SJCRH30 (cell line): Measurements from ENCODE around the gene PSME2. TPM values are rescaled to one million over a fixed set of nuclear protein-coding genes. Genes with fewer than 3 reads are reported as not detected.

Experiments
- DNase-seq, 2 experiments: peaks; one replicate each; pipeline ENCODE4 v3.0.0-alpha.2; 2015 to 2020
- H3K27ac ChIP-seq: fragments of 250-450 bp; sonication (Bioruptor Pico); 2 replicates; pipeline ENCODE4 v1.5.1; 2020; ENCODE audit warnings: mild to moderate bottlenecking, moderate library complexity
- H3K27me3 ChIP-seq: fragments of 250-450 bp; sonication (Bioruptor Pico); 2 replicates; pipeline ENCODE4 v1.5.1; 2020; ENCODE audit warnings: mild to moderate bottlenecking, moderate library complexity
- H3K36me3 ChIP-seq: fragments of 250-450 bp; sonication (Bioruptor Pico); 2 replicates; pipeline ENCODE4 v1.5.1; 2020; ENCODE audit warnings: mild to moderate bottlenecking, moderate library complexity
- H3K4me1 ChIP-seq: fragments of 250-450 bp; sonication (Bioruptor Pico); 2 replicates; pipeline ENCODE4 v1.5.1; 2020; ENCODE audit warnings: mild to moderate bottlenecking, moderate library complexity
- H3K4me3 ChIP-seq: fragments of 250-450 bp; sonication (Bioruptor Pico); 2 replicates; pipeline ENCODE4 v1.5.1; 2020; ENCODE audit warnings: mild to moderate bottlenecking, moderate library complexity
- H3K9me3 ChIP-seq: fragments of 250-450 bp; sonication (Bioruptor Pico); replicated peaks from 2 replicates; pipeline ENCODE4 v1.5.1; 2020; ENCODE audit warnings: mild to moderate bottlenecking, moderate library complexity
- total RNA-seq: library from RNA; depleted of rRNA; stranded (reverse); fragments of >200 nt; shearing (Covaris generic); gene quantifications from 2 replicates; pipeline ENCODE4 v1.2.3, GENCODE V29; 2014; rRNA removed

The PSME2 gene, protein sequence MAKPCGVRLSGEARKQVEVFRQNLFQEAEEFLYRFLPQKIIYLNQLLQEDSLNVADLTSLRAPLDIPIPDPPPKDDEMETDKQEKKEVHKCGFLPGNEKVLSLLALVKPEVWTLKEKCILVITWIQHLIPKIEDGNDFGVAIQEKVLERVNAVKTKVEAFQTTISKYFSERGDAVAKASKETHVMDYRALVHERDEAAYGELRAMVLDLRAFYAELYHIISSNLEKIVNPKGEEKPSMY
- 237 and 253 TPM in 2 replicates for total RNA-seq

DNA sequence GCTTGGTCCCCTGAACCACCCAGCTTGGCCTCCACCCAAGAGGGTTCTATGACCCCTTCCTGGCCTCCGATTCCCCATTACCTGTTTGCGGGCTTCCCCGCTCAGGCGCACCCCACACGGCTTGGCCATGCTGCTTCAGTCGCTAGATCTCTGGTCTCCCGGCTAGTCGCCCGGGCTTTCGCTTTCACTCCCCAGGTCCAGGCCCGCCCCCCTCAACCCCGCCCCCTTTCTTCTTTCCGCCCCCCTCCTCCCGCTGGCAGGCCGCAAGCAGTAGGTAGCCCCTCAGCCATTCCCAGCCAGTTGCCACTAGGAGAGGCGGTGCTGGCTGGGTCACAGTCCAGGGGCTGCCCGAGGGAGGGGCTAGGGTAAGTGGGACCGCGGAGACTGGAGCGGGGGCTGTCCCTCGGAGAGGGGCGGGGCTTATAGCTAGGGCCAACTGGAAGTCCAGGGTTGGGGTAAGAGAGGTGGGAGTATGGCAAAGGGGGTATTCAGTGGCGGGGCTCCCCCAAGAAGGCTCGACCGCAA lies at the start of gene PSME2:
PSME2 (minus strand) TSS at position 158 of the 525 bp plus-strand sequence; CDS start at position 129, 29 bp downstream.
- no peaks in the 10 kb centered on the region for H3K27me3 ChIP-seq
- H3K27ac ChIP-seq = peak within 1 kb of the TSS; percentile 62
- peak; percentile 99 for DNase-seq
- peaks cover 20% of the 10 kb centered on the region for H3K36me3 ChIP-seq
- peak within 1 kb of the TSS; percentile 87 for H3K4me3 ChIP-seq
- peaks cover 3% of the 10 kb centered on the region; the same call in 1 of the 2 replicates for H3K4me1 ChIP-seq
- H3K9me3 ChIP-seq = no peaks in the 10 kb centered on the region

DNA sequence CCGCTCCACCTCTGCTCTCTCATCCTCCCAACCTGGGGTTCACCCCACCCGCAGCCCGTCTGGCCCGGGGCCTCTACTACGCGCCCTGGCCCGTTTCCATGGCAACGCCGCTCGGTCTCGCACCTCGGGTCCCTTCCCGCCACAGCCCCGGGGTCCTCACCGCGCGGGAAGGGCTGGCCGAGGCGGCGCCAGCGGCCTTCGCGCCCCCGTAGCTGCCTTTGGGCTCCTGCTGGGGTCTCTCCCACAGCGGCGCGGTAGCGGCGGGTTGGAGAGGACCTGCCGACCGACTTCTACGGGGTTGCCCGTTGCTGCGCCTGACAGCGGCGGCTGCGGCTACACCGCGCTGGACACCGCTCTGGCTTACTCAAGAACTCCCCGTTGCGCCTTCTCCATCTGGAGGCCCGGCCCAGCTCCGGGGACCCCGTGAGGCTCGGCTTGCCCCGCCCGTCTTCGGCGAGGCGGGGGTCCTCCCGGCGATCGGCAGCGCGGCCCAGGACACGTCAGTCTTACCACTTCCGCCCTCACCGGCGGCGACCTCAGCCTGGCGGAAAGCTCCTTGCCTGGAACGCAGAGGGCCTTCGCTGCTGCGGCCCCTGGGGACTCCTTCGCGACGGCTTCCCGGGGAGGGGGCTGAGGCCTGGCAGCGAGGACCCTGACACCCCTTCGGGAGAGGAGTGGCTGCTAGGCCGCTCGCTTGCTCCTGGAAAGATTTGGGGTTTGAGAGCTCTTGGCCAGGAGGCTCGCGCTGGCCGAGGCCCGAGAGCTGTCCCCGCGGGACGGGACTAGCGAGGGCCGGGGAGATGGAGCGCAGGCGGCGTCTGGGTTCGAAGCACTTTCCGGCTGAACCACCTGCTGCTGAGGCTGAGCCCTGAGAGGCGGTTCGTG lies 49.0 kb upstream of the PSME2 start, which contains the start of gene TM9SF1:
TM9SF1 (minus strand) TSS at position 256 of the 885 bp plus-strand sequence. CDS start 422 bp downstream, outside the sequence.
- no peaks in the 10 kb centered on the region for H3K27me3 ChIP-seq
- no peaks in the 10 kb centered on the region for H3K9me3 ChIP-seq
- peak within 1 kb of the TSS; percentile 89 for H3K4me3 ChIP-seq
- DNase-seq = peak; percentile 89 to 90
- H3K4me1 ChIP-seq = 0 out of 2 replicates have a peak, but pooled peaks cover 5% of the 10 kb centered on the region
- H3K36me3 ChIP-seq = peaks cover 15% of the 10 kb centered on the region
- peak within 1 kb of the TSS; percentile 99 for H3K27ac ChIP-seq

DNA sequence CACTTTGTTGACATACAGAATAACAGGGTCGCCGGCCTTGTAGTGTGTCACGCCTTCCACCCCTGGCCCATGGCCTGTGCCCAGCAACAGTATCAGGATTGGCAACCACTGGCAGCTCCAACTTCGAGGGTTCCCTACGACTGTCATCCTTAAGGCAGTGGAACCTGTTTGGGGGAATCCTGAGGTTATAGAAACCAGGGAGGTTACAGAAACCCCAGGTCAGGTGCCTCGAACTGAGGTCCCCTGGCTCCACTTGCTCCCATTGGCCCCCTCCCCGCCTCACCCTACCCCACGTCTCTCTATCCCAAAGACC lies 48.4 kb upstream of the PSME2 start:
- Histone ChIP-seq H3K36me3 (peaks cover 11% of the 10 kb centered on the region), H3K4me1 (0 out of 2 replicates have a peak, but pooled peaks cover 5% of the 10 kb centered on the region), H3K4me3 (peak overlapping the region; percentile 89), H3K27me3 (no peaks in the 10 kb centered on the region), H3K9me3 (no peaks in the 10 kb centered on the region), H3K27ac (peak overlapping the region; percentile 99)
- DNase-seq = no peak

DNA sequence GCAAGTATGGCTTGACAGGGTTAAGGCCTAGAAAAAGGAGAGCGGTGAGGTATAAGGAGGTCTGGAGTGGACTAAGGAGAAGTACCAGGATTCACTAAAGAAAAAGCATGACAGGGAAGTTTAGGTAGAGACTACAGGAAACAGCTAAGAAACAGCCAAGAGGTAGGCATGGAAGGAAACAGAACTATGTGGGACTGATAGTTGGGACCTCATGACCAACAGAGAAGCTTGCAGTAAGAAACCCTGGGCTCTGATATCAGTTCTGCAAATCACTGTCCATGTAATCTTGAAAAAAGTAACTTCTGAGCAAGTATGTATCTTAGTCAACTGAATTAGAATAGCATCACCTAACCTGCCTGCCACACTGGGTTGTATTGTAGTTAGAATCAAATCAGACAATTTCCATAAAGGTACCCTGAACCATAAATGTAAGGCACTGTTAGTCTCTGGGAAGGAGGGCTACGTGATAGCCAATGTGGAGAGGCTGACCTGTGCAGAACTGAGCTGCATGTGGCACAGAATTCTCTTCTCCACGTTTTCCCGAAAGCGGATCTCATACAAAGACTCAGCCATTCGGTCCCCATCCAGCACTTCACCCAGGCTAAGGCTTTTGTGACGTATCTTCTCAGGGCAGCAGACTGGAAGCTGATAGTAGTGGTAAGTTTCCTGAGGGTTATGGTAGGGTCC lies 47.9 kb upstream of the PSME2 start:
- no peak for DNase-seq
- Histone ChIP-seq H3K27me3 (no peaks in the 10 kb centered on the region), H3K4me1 (0 out of 2 replicates have a peak, but pooled peaks cover 5% of the 10 kb centered on the region), H3K4me3 (peak overlapping the region; percentile 89; the same call in 1 of the 2 replicates), H3K27ac (no peak overlapping the region; the same call in 1 of the 2 replicates), H3K36me3 (peaks cover 8% of the 10 kb centered on the region), H3K9me3 (no peaks in the 10 kb centered on the region)

DNA sequence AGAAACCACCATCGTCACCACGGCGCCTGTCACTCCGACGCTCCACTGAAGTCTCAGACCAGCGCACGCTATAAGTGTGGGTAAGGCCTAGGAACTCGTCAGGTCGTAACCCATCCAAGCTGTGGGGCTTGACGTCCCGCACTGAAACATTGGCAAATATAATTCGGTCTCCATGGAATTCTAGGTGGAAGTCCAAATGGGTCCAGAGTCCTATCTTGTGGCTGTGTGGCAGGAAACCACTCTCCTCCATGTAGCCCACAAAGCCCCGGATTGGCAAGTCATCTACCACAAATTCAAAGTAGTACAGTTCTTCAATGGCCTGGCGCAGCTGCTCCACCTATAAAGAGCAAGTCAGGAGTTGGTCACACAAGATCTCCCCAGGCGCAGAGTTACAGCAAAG lies 46.5 kb upstream of the PSME2 start:
- no peaks in the 10 kb centered on the region for H3K9me3 ChIP-seq
- H3K36me3 ChIP-seq = peaks cover 8% of the 10 kb centered on the region
- peaks cover 8% of the 10 kb centered on the region; the same call in 1 of the 2 replicates for H3K4me1 ChIP-seq
- DNase-seq = no peak
- H3K27ac ChIP-seq = no peak overlapping the region
- no peaks in the 10 kb centered on the region for H3K27me3 ChIP-seq
- no peak overlapping the region for H3K4me3 ChIP-seq

DNA sequence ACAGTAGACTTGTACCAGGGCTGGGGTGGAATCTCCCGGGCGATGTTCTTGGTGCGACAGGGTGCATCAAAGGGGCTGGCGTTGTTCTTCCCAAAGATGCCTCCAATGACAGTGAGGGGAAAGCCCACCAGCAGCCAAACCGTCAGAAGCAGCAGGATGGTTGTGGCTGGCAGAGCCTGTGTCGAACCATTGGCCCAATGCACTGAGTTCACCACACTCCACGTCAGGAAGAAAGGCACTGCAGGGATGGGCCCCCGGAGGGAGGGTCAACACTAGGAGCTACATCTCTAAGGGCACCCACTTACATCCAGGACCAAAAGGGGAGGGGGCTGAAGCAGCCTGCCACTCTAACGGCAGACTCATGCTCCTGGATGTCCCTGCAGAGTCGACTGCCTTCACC lies 44.0 kb upstream of the PSME2 start:
- no peaks in the 10 kb centered on the region for H3K27me3 ChIP-seq
- peaks cover 19% of the 10 kb centered on the region for H3K36me3 ChIP-seq
- no peak overlapping the region for H3K27ac ChIP-seq
- H3K4me3 ChIP-seq = no peak overlapping the region
- DNase-seq = no peak
- peaks cover 12% of the 10 kb centered on the region; the same call in 1 of the 2 replicates for H3K4me1 ChIP-seq
- H3K9me3 ChIP-seq = no peaks in the 10 kb centered on the region

DNA sequence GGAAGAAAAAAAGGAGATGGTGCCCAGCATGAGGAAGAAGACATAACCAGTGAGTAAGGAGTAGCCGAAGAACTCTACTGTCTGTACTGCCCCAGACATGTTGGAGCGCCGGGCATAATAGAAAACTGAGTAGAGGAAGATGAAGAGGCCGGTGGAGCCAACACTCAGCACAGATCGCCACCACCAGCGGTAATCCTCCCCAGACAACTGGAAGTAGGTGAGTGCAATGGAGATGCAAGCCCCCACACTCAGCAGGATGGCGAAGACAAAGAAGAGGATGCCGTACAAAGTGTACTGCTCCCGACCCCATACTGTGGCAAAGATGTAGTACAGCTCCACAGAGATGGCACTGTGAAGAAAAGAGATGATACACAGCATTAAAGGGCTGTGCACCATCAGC lies 43.0 kb upstream of the PSME2 start:
- Histone ChIP-seq H3K4me3 (no peak overlapping the region), H3K9me3 (no peaks in the 10 kb centered on the region), H3K4me1 (peaks cover 9% of the 10 kb centered on the region; the same call in 1 of the 2 replicates), H3K27ac (no peak overlapping the region; the same call in 1 of the 2 replicates), H3K27me3 (no peaks in the 10 kb centered on the region), H3K36me3 (peaks cover 26% of the 10 kb centered on the region)
- DNase-seq = no peak

DNA sequence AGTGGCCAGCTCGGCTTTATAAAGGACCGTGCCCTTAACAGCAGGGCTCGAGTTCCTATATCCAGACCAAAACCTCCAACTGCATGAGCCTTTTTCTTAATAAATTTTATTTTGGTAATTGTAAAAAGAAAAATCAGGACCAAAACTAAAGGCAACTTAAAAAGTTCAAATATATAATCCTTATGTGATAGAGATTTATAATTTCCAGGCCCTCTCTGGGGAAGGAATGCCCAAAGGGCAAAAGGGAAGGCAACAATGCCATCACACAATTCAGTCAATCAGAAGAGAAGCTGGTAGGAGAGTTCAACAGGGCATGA lies 42.6 kb upstream of the PSME2 start:
- H3K4me1 ChIP-seq = peaks cover 7% of the 10 kb centered on the region; the same call in 1 of the 2 replicates
- no peaks in the 10 kb centered on the region for H3K27me3 ChIP-seq
- peaks cover 29% of the 10 kb centered on the region for H3K36me3 ChIP-seq
- no peaks in the 10 kb centered on the region for H3K9me3 ChIP-seq
- peak overlapping the region; percentile 79 for H3K4me3 ChIP-seq
- peak overlapping the region; percentile 11; the same call in 1 of the 2 replicates for H3K27ac ChIP-seq
- no peak for DNase-seq

DNA sequence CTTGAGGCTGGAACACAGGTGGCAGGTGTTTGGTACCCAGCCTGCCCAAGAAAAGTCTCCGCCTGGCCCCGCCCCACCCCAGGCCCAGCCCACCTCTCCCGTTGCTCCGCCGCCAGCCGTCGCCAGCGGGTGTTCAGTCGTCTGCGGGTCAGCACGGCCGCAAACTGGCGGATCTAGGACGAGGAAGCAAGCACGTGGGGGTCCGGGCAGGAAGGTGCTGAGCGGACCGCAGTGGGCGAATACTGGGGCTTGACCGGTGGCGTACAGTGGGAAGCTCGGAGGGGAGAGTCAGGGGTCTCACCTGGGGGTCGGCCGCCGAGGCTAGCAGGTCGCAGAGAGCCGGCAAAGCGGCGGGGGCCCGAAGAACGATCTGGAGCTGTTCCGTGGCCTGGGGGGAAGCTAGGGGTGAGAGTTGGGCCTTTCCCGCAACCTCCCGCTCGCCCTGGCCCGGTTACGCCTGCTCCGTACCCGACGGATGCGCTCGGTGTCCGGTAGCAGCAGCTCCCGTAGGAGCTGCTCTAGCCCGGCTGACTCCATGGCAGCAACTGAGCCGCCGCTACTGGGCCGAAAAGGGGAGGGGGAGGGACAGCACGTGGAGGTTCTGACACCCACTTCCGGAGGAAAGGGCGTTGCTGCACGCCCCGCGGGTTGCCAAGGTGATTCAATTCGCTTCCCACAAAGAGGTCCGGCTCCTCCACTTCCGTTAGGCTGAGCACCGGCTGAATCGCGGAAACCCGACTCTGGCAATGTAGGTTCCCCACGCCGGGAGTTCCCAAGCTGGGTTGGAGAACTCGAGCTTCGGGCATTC lies 42.0 kb upstream of the PSME2 start, which contains the start of gene IPO4:
IPO4 (minus strand) TSS at position 566 of the 808 bp plus-strand sequence; CDS start at position 537, 29 bp downstream.
- peak; percentile 98 for DNase-seq
- H3K36me3 ChIP-seq = peaks cover 30% of the 10 kb centered on the region
- H3K9me3 ChIP-seq = no peaks in the 10 kb centered on the region
- H3K4me1 ChIP-seq = peaks cover 7% of the 10 kb centered on the region; the same call in 1 of the 2 replicates
- peak within 1 kb of the TSS; percentile 79 for H3K4me3 ChIP-seq
- no peaks in the 10 kb centered on the region for H3K27me3 ChIP-seq
- H3K27ac ChIP-seq = peak within 1 kb of the TSS; percentile 48

DNA sequence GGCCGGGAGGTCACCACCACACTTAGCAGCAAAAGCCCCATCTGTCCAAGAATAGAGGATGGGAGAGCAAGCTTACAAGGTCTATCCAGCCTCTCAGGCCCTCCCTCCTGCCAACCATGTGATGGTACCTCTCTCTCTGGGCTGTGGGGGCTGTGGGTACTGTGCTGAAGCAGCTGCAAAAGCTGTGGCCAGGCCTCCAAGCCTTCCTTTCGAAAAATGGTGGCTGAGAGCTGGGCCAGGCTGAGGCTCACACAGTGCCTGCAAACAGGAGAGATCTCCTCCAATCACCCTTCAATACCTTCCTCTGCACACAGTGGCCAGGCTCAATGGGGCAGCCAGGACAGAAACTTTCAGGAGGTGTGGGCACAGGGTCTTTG lies 41.1 kb upstream of the PSME2 start:
- Histone ChIP-seq H3K36me3 (peaks cover 34% of the 10 kb centered on the region), H3K27ac (no peak overlapping the region)
- DNase-seq = no peak

DNA sequence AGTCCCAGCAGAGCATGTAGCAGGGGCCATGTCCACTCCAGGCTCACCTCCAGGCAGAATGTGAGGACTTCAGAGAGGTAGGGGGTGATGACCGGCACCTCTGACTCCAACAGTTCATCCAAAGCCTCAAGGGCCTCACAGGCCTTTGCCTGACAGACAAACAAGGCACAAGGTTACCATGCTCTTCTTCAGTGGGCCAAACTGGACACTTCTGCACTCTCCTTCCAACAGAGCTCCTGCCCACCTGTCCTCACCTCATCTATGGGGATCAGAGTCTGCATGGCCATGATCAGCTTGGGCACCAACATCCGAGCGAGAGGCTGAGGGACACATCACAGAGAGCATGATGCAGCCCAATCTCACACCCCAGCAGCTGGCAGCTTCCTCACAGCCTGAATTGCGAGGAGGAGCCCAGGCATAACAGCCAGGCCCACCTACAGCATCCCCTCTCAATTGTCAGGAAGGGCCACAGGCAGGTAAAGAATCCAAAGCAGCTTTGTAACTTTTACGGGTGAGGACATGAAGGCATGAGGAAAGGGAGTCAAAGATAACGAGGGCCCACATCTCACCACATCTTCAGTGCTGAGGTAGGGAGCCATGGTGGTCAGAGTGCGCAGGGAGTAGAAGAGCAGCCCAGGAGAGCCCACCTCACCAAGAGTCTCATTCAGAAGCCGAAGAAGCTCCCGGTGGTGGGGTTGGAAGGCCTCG lies 40.6 kb upstream of the PSME2 start:
- Histone ChIP-seq H3K27me3 (no peaks in the 10 kb centered on the region), H3K4me1 (peaks cover 7% of the 10 kb centered on the region; the same call in 1 of the 2 replicates), H3K9me3 (no peaks in the 10 kb centered on the region), H3K36me3 (peaks cover 32% of the 10 kb centered on the region), H3K4me3 (no peak overlapping the region), H3K27ac (no peak overlapping the region)
- no peak for DNase-seq

More for the DNA sequence above, 41.1 kb upstream of the PSME2 start:
- Histone ChIP-seq H3K9me3 (no peaks in the 10 kb centered on the region), H3K27me3 (no peaks in the 10 kb centered on the region), H3K4me1 (peaks cover 7% of the 10 kb centered on the region; the same call in 1 of the 2 replicates), H3K4me3 (peak overlapping the region; percentile 79)

DNA sequence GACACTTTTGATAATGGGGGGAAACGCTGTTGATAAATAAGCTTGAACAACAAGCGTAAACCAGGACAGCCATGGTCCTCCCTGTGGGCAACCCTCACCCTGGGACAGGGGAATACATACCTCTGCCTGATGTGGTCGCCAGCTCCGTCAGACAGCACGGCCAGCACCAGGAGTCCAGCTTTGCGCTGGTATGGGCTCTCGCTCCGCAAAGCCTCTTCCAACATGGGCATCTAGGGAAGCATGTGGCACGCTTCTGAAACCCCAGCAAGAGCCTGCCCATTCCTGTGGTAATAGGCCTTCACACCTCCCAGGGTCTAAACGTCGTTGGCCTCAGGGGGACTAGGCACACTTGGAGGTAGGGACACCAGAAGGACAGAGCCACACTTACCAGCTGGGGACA lies 39.3 kb upstream of the PSME2 start:
- H3K4me1 ChIP-seq = peaks cover 7% of the 10 kb centered on the region; the same call in 1 of the 2 replicates
- peaks cover 40% of the 10 kb centered on the region for H3K36me3 ChIP-seq
- no peak overlapping the region for H3K27ac ChIP-seq
- no peaks in the 10 kb centered on the region for H3K9me3 ChIP-seq
- H3K27me3 ChIP-seq = no peaks in the 10 kb centered on the region
- no peak overlapping the region for H3K4me3 ChIP-seq
- DNase-seq = no peak

DNA sequence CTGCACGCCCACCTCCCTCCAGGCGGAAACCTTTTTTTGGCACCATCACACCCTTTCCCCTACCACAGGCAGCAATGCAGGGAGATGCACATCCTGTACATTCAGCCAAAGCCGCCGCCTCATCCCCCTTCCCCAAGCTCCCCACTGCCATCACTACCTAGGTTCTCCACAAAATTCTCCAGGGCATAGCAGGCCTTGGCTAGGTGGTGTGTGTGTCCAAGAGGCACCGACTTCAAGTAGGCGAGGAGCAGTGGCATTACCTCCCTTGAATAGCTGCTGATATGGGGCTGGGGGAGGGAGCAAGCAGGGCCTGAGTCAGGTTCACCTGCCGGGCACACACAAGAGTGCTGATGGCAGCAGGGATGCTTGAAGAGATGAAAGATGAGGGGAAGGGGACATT lies 38.6 kb upstream of the PSME2 start:
- no peak for DNase-seq
- H3K9me3 ChIP-seq = no peaks in the 10 kb centered on the region
- H3K4me1 ChIP-seq = peaks cover 7% of the 10 kb centered on the region; the same call in 1 of the 2 replicates
- H3K27me3 ChIP-seq = no peaks in the 10 kb centered on the region
- H3K36me3 ChIP-seq = peaks cover 44% of the 10 kb centered on the region
- H3K27ac ChIP-seq = no peak overlapping the region
- no peak overlapping the region for H3K4me3 ChIP-seq
